Glutamatergic neuron (in vitro differentiated cells): Measurements from ENCODE around the gene ZNRF1. TPM values are rescaled to one million over a fixed set of nuclear protein-coding genes. Genes with fewer than 3 reads are reported as not detected.

Experiments
- DNase-seq: peaks from one replicate; pipeline ENCODE4 v3.0.0; 2022
- H3K27ac Mint-ChIP-seq: one replicate; pipeline ENCODE4 v1.8.0; 2020; ENCODE audit warnings: mild to moderate bottlenecking, mixed read lengths, inconsistent platforms; ENCODE audit not compliant: unreplicated experiment
- H3K27me3 Mint-ChIP-seq: one replicate; pipeline ENCODE4 v1.8.0; 2020; ENCODE audit warnings: mild to moderate bottlenecking, moderate library complexity, mixed read lengths, inconsistent platforms; ENCODE audit not compliant: unreplicated experiment
- H3K36me3 Mint-ChIP-seq: one replicate; pipeline ENCODE4 v1.8.0; 2020; ENCODE audit warnings: mild to moderate bottlenecking, mixed read lengths, inconsistent platforms; ENCODE audit not compliant: unreplicated experiment
- H3K4me1 Mint-ChIP-seq: one replicate; pipeline ENCODE4 v1.8.0; 2020; ENCODE audit warnings: mild to moderate bottlenecking, low read depth, mixed read lengths, inconsistent platforms; ENCODE audit not compliant: unreplicated experiment
- H3K4me3 Mint-ChIP-seq: one replicate; pipeline ENCODE4 v1.8.0; 2020; ENCODE audit warnings: mild to moderate bottlenecking, mixed read lengths, inconsistent platforms; ENCODE audit not compliant: unreplicated experiment
- H3K9me3 Mint-ChIP-seq: one replicate; pipeline ENCODE4 v1.8.0; 2020; ENCODE audit warnings: mild to moderate bottlenecking, moderate library complexity, mixed read lengths, inconsistent platforms; ENCODE audit not compliant: unreplicated experiment
- CTCF ChIP-seq: fragments of 200-600 bp; sonication (generic); IDR thresholded peaks from one replicate; pipeline ENCODE4 v1.5.0; 2021; ENCODE audit not compliant: partially characterized antibody, unreplicated experiment
- total RNA-seq: library from RNA; stranded (reverse); fragmentation: NEBNext Ultra II Directional; extraction: Animal tissue kit (Norgen Biotek cat#: 25700); gene quantifications from one replicate; pipeline ENCODE4 v1.2.1, GENCODE V29; 2021; ENCODE audit not compliant: unreplicated experiment

The ZNRF1 gene
- total RNA-seq, 1 donor from 2014 or later: 55.3 TPM

- peaks cover 3% of the 10 kb centered on the region for H3K9me3 Mint-ChIP-seq
- no peak for TF ChIP-seq CTCF
- peaks cover 2% of the 10 kb centered on the region for H3K27me3 Mint-ChIP-seq
- no peak overlapping the region for H3K27ac Mint-ChIP-seq
- peaks cover 28% of the 10 kb centered on the region for H3K4me1 Mint-ChIP-seq
- no peak overlapping the region for H3K4me3 Mint-ChIP-seq
- no peak for DNase-seq
- H3K36me3 Mint-ChIP-seq: peaks cover 4% of the 10 kb centered on the region
Measured at GRCh38 chr16:75072239-75072947, 73.6 kb downstream of the ZNRF1 start.

GRCh38 chr16:75073545-75074303, 74.9 kb downstream of the ZNRF1 start:
- no peak overlapping the region for H3K27ac Mint-ChIP-seq
- H3K27me3 Mint-ChIP-seq: peaks cover under 1% of the 10 kb centered on the region
- peak overlapping the region; percentile 44 for H3K4me3 Mint-ChIP-seq
- peaks cover 26% of the 10 kb centered on the region for H3K4me1 Mint-ChIP-seq
- no peak for TF ChIP-seq CTCF
- H3K36me3 Mint-ChIP-seq: peaks cover 4% of the 10 kb centered on the region
- no peak for DNase-seq
- peaks cover 3% of the 10 kb centered on the region for H3K9me3 Mint-ChIP-seq

GRCh38 chr16:75074304-75074793, 75.5 kb downstream of the ZNRF1 start:
- peaks cover 3% of the 10 kb centered on the region for H3K9me3 Mint-ChIP-seq
- no peak for DNase-seq
- no peak overlapping the region for H3K27ac Mint-ChIP-seq
- H3K27me3 Mint-ChIP-seq: no peaks in the 10 kb centered on the region
- no peak for TF ChIP-seq CTCF
- peaks cover 4% of the 10 kb centered on the region for H3K36me3 Mint-ChIP-seq
- H3K4me3 Mint-ChIP-seq: peak overlapping the region; percentile 44
- peaks cover 25% of the 10 kb centered on the region for H3K4me1 Mint-ChIP-seq

GRCh38 chr16:75074920-75075687, 76.3 kb downstream of the ZNRF1 start:
- Mint-ChIP-seq H3K9me3 (no peaks in the 10 kb centered on the region), H3K4me3 (no peak overlapping the region), H3K4me1 (peaks cover 19% of the 10 kb centered on the region), H3K27me3 (no peaks in the 10 kb centered on the region), H3K36me3 (peaks cover 4% of the 10 kb centered on the region), H3K27ac (no peak overlapping the region)
- no peak for TF ChIP-seq CTCF
- no peak for DNase-seq
